BLaER1 (cell line): ENCODE measurements around the gene NFAM1.

Experiments used
- H3K27ac ChIP-seq: shearing (Covaris generic); formaldehyde crosslinking; 2 replicates; pipeline ENCODE4 v1.8.1; 2022
- H3K27me3 ChIP-seq: shearing (Covaris generic); formaldehyde crosslinking; 2 replicates; pipeline ENCODE4 v1.8.1; 2022
- H3K36me3 ChIP-seq: shearing (Covaris generic); formaldehyde crosslinking; 2 replicates; pipeline ENCODE4 v1.8.1; 2022
- H3K4me1 ChIP-seq: shearing (Covaris generic); formaldehyde crosslinking; 2 replicates; pipeline ENCODE4 v1.8.1; 2022
- H3K4me2 ChIP-seq: shearing (Covaris generic); formaldehyde crosslinking; 2 replicates; pipeline ENCODE4 v1.8.1; 2022
- H3K4me3 ChIP-seq: shearing (Covaris generic); formaldehyde crosslinking; 2 replicates; pipeline ENCODE4 v1.8.1; 2022
- H3K9ac ChIP-seq: shearing (Covaris generic); formaldehyde crosslinking; 2 replicates; pipeline ENCODE4 v1.8.1; 2022
- H3K9me3 ChIP-seq: shearing (Covaris generic); formaldehyde crosslinking; 2 replicates; pipeline ENCODE4 v1.8.1; 2022
- H4K20me1 ChIP-seq: shearing (Covaris generic); formaldehyde crosslinking; 2 replicates; pipeline ENCODE4 v1.8.1; 2022
- Cebpa-rat ChIP-seq: shearing (Covaris generic); IDR thresholded peaks from 2 replicates; pipeline ENCODE4 v1.8.1; 2022

NFAM1 gene

GRCh38 chr22:42387631-42388030 lies 44.6 kb downstream of the NFAM1 start:
- TF ChIP-seq Cebpa-rat = no peak
- H3K9ac ChIP-seq = no peak overlapping the region
- peaks cover 45% of the 10 kb centered on the region for H3K4me1 ChIP-seq
- H3K4me3 ChIP-seq = no peak overlapping the region
- H3K9me3 ChIP-seq = no peaks in the 10 kb centered on the region
- H3K27ac ChIP-seq = no peak overlapping the region
- H3K36me3 ChIP-seq = no peaks in the 10 kb centered on the region
- H4K20me1 ChIP-seq = no peaks in the 10 kb centered on the region
- H3K4me2 ChIP-seq = peak overlapping the region; percentile 32; the same call in 1 of the 2 replicates
- H3K27me3 ChIP-seq = no peaks in the 10 kb centered on the region

GRCh38 chr22:42385696-42386095 lies 46.5 kb downstream of the NFAM1 start:
- H3K27me3 ChIP-seq = no peaks in the 10 kb centered on the region
- H3K9ac ChIP-seq = no peak overlapping the region
- H3K36me3 ChIP-seq = no peaks in the 10 kb centered on the region
- H3K4me1 ChIP-seq = peaks cover 45% of the 10 kb centered on the region
- no peaks in the 10 kb centered on the region for H4K20me1 ChIP-seq
- no peak for TF ChIP-seq Cebpa-rat
- no peak overlapping the region for H3K27ac ChIP-seq
- no peaks in the 10 kb centered on the region for H3K9me3 ChIP-seq
- H3K4me2 ChIP-seq = no peak overlapping the region
- H3K4me3 ChIP-seq = no peak overlapping the region

- no peak for TF ChIP-seq Cebpa-rat
- peak overlapping the region; percentile 74 for H3K4me2 ChIP-seq
- H3K9me3 ChIP-seq = no peaks in the 10 kb centered on the region
- H3K4me1 ChIP-seq = peaks cover 39% of the 10 kb centered on the region
- no peak overlapping the region for H3K9ac ChIP-seq
- peak overlapping the region; percentile 46; the same call in 1 of the 2 replicates for H3K27ac ChIP-seq
- H3K36me3 ChIP-seq = no peaks in the 10 kb centered on the region
- no peaks in the 10 kb centered on the region for H4K20me1 ChIP-seq
- H3K4me3 ChIP-seq = no peak overlapping the region
- H3K27me3 ChIP-seq = no peaks in the 10 kb centered on the region
Observed at GRCh38 chr22:42384506-42384905, 47.7 kb downstream of the NFAM1 start.

- Histone ChIP-seq H3K4me2 (peak overlapping the region; percentile 74), H4K20me1 (no peaks in the 10 kb centered on the region), H3K27me3 (no peaks in the 10 kb centered on the region), H3K9ac (0 out of 2 replicates have a peak overlapping the region, but pooled peaks have one; percentile 6), H3K4me1 (peaks cover 37% of the 10 kb centered on the region), H3K27ac (peak overlapping the region; percentile 46), H3K9me3 (no peaks in the 10 kb centered on the region), H3K4me3 (no peak overlapping the region), H3K36me3 (no peaks in the 10 kb centered on the region)
- no peak for TF ChIP-seq Cebpa-rat
Observed at GRCh38 chr22:42383851-42384417, 48.3 kb downstream of the NFAM1 start.

GRCh38 chr22:42383287-42383686 lies 48.9 kb downstream of the NFAM1 start:
- no peak for TF ChIP-seq Cebpa-rat
- no peak overlapping the region for H3K9ac ChIP-seq
- H4K20me1 ChIP-seq = no peaks in the 10 kb centered on the region
- H3K36me3 ChIP-seq = no peaks in the 10 kb centered on the region
- H3K9me3 ChIP-seq = no peaks in the 10 kb centered on the region
- peak overlapping the region; percentile 74 for H3K4me2 ChIP-seq
- peak overlapping the region; percentile 46; the same call in 1 of the 2 replicates for H3K27ac ChIP-seq
- H3K27me3 ChIP-seq = no peaks in the 10 kb centered on the region
- H3K4me3 ChIP-seq = no peak overlapping the region
- peaks cover 30% of the 10 kb centered on the region for H3K4me1 ChIP-seq

GRCh38 chr22:42380769-42381551 lies 51.2 kb downstream of the NFAM1 start:
- H3K4me2 ChIP-seq = no peak overlapping the region
- peaks cover 40% of the 10 kb centered on the region for H3K4me1 ChIP-seq
- H4K20me1 ChIP-seq = no peaks in the 10 kb centered on the region
- TF ChIP-seq Cebpa-rat = no peak
- H3K27me3 ChIP-seq = no peaks in the 10 kb centered on the region
- no peaks in the 10 kb centered on the region for H3K9me3 ChIP-seq
- H3K36me3 ChIP-seq = no peaks in the 10 kb centered on the region
- no peak overlapping the region for H3K4me3 ChIP-seq
- no peak overlapping the region for H3K27ac ChIP-seq
- no peak overlapping the region for H3K9ac ChIP-seq

GRCh38 chr22:42379966-42380537 lies 52.2 kb downstream of the NFAM1 start:
- Histone ChIP-seq H3K4me2 (no peak overlapping the region), H3K27me3 (no peaks in the 10 kb centered on the region), H3K36me3 (no peaks in the 10 kb centered on the region), H3K9me3 (no peaks in the 10 kb centered on the region), H3K9ac (no peak overlapping the region), H3K4me3 (no peak overlapping the region), H3K27ac (no peak overlapping the region), H4K20me1 (no peaks in the 10 kb centered on the region), H3K4me1 (peaks cover 47% of the 10 kb centered on the region)
- TF ChIP-seq Cebpa-rat = no peak

GRCh38 chr22:42376711-42377554 lies 55.3 kb downstream of the NFAM1 start:
- no peak for TF ChIP-seq Cebpa-rat
- Histone ChIP-seq H3K4me3 (no peak overlapping the region), H3K27me3 (no peaks in the 10 kb centered on the region), H3K4me2 (peak overlapping the region; percentile 10; the same call in 1 of the 2 replicates), H3K27ac (no peak overlapping the region), H3K4me1 (peaks cover 40% of the 10 kb centered on the region), H3K9me3 (no peaks in the 10 kb centered on the region), H3K9ac (no peak overlapping the region), H4K20me1 (no peaks in the 10 kb centered on the region), H3K36me3 (no peaks in the 10 kb centered on the region)

GRCh38 chr22:42375982-42376381 lies 56.2 kb downstream of the NFAM1 start:
- no peak for TF ChIP-seq Cebpa-rat
- H3K4me1 ChIP-seq = peaks cover 46% of the 10 kb centered on the region
- H3K9me3 ChIP-seq = no peaks in the 10 kb centered on the region
- H4K20me1 ChIP-seq = no peaks in the 10 kb centered on the region
- no peak overlapping the region for H3K27ac ChIP-seq
- no peak overlapping the region for H3K4me3 ChIP-seq
- no peaks in the 10 kb centered on the region for H3K36me3 ChIP-seq
- H3K27me3 ChIP-seq = no peaks in the 10 kb centered on the region
- H3K4me2 ChIP-seq = peak overlapping the region; percentile 34
- no peak overlapping the region for H3K9ac ChIP-seq
